Hindlimb muscle (tissue), 1 donor: ENCODE measurements around the gene SLC25A11. TPM values are rescaled to one million over a fixed set of nuclear protein-coding genes. Genes with fewer than 3 reads are reported as not detected.

Experiments
- DNase-seq: peaks from one replicate; pipeline ENCODE4 v3.0.0-alpha.2; 2013
- polyA plus RNA-seq: library from polyadenylated mRNA; unstranded; fragments of 120-200 nt; gene quantifications from one replicate; pipeline ENCODE4 v1.2.1, GENCODE V29; 2013; ENCODE audit not compliant: insufficient read length

The SLC25A11 gene
- polyA plus RNA-seq, 1 donor, result 57.1 TPM

GRCh38 chr17:4895121-4895520 is 44.7 kb downstream of the SLC25A11 start:
- no peak for DNase-seq

- DNase-seq, result no peak
Observed at GRCh38 chr17:4893721-4894560, 45.9 kb downstream of the SLC25A11 start.

- no peak for DNase-seq
Observed at GRCh38 chr17:4893272-4893671, 46.6 kb downstream of the SLC25A11 start.

- DNase-seq, result no peak
Observed at GRCh38 chr17:4892499-4893221, 47.2 kb downstream of the SLC25A11 start.

- DNase-seq, result no peak
Observed at GRCh38 chr17:4891411-4892410, 48.1 kb downstream of the SLC25A11 start.

- no peak for DNase-seq
Observed at GRCh38 chr17:4887581-4887980, 52.3 kb downstream of the SLC25A11 start.

Other genes with a start within 250 kb of the SLC25A11 start
- gene PELP1, start 235.9 kb downstream of the SLC25A11 start, polyA plus RNA-seq, result 38.1 TPM
- 29.9 TPM for gene ARRB2, start 229.4 kb downstream of the SLC25A11 start, polyA plus RNA-seq
- 19.5 TPM for gene MED11, start 208.6 kb downstream of the SLC25A11 start, polyA plus RNA-seq
- 0.97 TPM for gene ZMYND15, start 200.2 kb downstream of the SLC25A11 start, polyA plus RNA-seq
- gene CXCL16, start 200.1 kb downstream of the SLC25A11 start, polyA plus RNA-seq, result 7.8 TPM
- gene TM4SF5, start 168.2 kb downstream of the SLC25A11 start, polyA plus RNA-seq, result not detected
- 4.7 TPM for gene VMO1, start 153.7 kb downstream of the SLC25A11 start, polyA plus RNA-seq
- 0.98 TPM for gene GLTPD2, start 151.1 kb downstream of the SLC25A11 start, polyA plus RNA-seq
- 94.3 TPM for gene PSMB6, start 143.9 kb downstream of the SLC25A11 start, polyA plus RNA-seq
- 28.7 TPM for gene PLD2, start 132.9 kb downstream of the SLC25A11 start, polyA plus RNA-seq
- gene MINK1, start 106.7 kb downstream of the SLC25A11 start, polyA plus RNA-seq, result 28.3 TPM
- gene C17orf107, start 40.5 kb downstream of the SLC25A11 start, polyA plus RNA-seq, result 1.5 TPM
- 3.3 TPM for gene CHRNE, start 36.9 kb downstream of the SLC25A11 start, polyA plus RNA-seq
- 0.88 TPM for gene GP1BA, start 7.8 kb downstream of the SLC25A11 start, polyA plus RNA-seq
- gene RNF167, start 222 bp upstream of the SLC25A11 start, polyA plus RNA-seq, result 75.2 TPM
- gene PFN1, start 8.5 kb upstream of the SLC25A11 start, polyA plus RNA-seq, result 432 TPM
- 2,174 TPM for gene ENO3, start 11.1 kb upstream of the SLC25A11 start, polyA plus RNA-seq
- 92.0 TPM for gene SPAG7, start 27.8 kb upstream of the SLC25A11 start, polyA plus RNA-seq
- 32.9 TPM for gene CAMTA2, start 47.6 kb upstream of the SLC25A11 start, polyA plus RNA-seq
- gene INCA1, start 57.5 kb upstream of the SLC25A11 start, polyA plus RNA-seq, result 4.9 TPM
- 129 TPM for gene KIF1C, start 57.9 kb upstream of the SLC25A11 start, polyA plus RNA-seq
- gene SLC52A1, start 95.4 kb upstream of the SLC25A11 start, polyA plus RNA-seq, result not detected
- gene ZFP3, start 138.4 kb upstream of the SLC25A11 start, polyA plus RNA-seq, result 11.6 TPM
- 11.1 TPM for gene ZNF232, start 171.8 kb upstream of the SLC25A11 start, polyA plus RNA-seq
- gene USP6, start 176.0 kb upstream of the SLC25A11 start, polyA plus RNA-seq, result 21.0 TPM